GM18499 (cell line): ENCODE measurements around the gene CNR2.
"Not testable (repeated sequence)": the region's sequence is repeated elsewhere in the genome, so short reads cannot be mapped to it uniquely, and the experiment has no call there.

ENCODE experiments used
- ATAC-seq: cut with Tn5 transposase; IDR thresholded peaks from one replicate; pipeline ENCODE4 v1.9.1; 2021; ENCODE audit warnings: moderate number of reproducible peaks; ENCODE audit not compliant: insufficient read depth, unreplicated experiment

The CNR2 gene

DNA sequence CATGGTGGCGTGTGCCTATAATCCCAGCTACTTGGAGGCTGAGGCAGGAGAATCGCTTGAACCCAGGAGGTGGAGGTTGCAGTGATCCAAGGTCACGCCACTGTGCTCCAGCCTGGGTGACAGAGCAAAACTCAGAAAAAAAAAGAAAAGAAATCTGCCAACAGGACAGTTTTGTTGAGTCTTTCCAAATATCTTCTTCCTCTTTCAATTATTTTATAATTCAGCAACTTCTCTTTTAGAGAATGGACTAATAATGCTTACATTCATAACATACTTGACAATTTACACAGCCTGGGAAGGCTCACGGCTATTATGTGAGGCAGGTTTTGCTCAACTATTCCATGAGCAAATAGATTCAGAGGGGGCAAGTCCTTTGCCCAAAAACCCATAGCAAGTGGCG is 18.1 kb downstream of the CNR2 start:
- no peak for ATAC-seq

DNA sequence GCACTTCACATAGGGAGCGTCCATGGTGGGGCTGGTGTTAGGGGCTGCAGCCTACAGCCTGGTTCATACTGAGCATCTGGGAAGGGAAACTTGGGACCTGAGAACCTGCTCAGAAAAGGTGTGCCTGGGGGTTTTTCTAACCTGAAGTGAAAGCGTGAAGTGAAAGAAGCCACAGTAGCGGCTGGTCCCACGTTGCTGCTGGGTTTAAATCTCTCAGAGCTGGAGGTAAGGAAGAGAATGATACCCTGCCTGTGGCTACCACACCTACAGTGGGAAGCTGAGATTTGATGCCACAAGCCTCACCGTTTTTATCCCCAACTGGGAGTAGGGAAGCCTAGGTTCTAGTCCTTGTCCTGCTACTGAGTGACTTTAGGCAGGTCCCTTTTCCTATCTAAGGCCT is 24.1 kb downstream of the CNR2 start:
- ATAC-seq: no peak

DNA sequence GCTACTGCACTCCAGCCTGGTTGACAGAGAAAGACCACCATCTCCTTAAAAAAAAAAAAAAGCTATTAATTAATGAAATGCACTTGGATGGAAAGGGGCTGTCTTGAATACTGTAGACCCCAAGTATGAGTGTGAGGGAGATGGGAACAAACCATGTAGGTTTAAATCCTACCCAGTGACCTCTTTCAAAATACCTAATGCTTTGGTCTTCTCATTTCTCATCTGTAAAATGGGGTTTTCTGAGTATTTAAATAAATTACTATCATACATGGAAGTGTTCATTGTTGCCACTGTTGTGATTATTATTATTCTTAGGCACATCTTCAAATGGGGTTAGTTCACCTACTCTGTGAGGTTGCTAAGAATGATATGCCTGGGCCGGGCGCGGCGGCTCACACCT is 27.9 kb downstream of the CNR2 start:
- no peak for ATAC-seq

DNA sequence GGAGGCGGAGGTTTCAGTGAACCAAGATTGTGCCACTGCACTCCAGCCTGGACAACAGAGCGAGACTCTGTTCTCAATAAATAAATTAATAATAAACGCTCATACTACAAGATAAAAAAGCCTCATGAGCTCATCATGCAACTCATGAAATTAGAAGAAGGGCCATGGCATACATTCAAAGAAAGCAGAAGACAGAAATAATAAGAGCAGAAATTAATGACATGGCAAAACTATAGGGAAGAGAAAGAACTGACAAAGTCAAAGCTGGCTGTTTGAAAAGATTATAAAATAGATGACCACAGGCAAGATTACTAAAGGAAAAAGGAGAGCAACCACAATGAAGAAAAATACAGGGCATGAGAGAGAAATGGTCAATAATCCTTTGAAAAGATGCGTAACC is 30.4 kb downstream of the CNR2 start:
- no peak for ATAC-seq

DNA sequence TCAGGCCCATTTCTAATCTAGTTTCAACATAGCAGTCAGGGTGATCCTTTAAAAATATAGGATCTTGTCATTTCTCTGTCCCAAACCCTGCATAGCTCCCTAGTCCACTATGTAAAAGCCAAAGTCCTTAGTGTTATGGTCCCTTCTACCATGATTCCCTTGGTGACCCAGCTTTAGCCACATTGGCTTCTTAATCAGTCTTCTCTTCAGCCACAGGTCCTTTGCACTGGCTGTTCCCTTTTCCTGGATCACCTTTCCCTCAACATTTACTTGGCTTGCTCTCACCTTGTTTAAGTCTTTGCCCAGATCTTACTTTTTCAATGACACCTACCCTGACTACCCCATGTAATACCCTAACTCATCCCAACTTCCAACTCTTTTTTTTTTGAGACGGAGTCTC is 33.4 kb downstream of the CNR2 start:
- ATAC-seq: no peak

DNA sequence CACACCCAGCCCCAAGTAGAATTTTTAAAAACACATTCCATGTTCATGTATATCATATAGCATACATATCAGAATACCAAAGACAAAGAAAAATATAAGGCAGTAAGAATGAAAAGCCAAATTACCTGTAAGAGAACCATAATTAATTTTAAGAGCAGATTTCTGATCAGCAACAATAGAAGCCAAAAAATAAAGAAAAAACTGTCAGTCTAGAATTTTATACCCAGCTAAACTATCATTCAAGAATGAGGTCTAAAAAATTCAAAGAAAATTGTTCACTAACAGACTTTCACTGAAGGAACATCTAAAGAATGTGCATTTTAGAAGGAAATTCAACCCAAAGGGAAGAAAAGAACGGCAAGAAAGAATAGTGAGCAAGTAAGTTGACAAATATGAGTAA is 34.5 kb downstream of the CNR2 start:
- no peak for ATAC-seq

DNA sequence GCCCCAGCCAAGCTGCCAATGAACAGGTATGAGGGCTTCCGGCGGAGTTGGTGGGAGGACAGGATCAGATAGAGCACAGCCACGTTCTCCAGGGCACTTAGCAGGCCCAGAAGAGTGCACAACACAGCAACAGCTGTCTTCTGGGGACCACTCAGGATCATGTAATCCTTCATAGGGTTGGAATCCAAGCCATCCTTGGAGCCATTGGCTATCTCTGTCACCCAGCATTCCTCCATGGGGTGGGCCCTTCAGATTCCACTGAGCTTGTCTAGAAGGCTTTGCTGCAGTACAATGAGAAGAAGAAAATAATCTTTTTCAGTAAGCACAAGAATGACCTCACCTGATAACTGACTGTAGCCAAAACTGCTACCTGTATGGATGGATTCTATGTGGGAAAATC is 37.8 kb downstream of the CNR2 start:
- no peak for ATAC-seq

DNA sequence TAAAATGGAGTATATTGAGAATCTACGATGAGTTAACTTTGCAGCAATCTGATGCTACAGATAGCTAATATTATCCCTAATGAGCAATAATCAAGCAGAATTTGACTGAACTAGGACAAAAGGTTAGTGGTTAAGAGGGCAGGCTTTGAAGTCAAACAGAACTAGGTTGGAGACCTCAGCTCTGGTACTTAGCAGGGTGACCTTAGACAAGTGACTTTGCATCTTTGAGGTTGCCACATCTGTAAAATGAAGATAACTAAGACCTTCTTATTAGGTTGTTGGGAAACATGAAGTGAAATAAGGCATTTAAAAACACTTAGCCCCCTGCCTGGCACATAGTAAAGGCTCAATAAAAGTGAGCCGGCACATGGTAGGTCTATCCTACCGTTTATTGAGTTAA is 40.7 kb downstream of the CNR2 start:
- no peak for ATAC-seq

DNA sequence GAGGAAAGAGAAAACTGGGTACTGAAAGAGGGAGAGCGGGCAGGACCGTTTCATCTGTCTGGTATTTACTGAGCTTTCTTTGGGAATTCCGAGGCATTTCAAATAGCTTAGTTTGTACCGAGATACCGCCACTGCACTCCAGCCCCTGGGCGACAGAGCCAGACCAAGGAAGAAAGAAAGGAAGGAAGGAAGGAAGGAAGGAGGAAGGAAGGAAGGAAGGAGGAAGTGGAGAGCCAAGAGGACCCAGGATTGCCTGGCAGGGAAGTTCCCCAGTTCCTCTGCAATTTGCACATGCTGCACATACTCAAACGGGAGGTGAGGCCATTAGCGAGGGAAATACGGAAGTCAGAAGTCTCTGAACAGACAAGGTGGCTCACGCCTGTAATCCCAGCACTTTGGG is 44.1 kb downstream of the CNR2 start:
- no peak for ATAC-seq

DNA sequence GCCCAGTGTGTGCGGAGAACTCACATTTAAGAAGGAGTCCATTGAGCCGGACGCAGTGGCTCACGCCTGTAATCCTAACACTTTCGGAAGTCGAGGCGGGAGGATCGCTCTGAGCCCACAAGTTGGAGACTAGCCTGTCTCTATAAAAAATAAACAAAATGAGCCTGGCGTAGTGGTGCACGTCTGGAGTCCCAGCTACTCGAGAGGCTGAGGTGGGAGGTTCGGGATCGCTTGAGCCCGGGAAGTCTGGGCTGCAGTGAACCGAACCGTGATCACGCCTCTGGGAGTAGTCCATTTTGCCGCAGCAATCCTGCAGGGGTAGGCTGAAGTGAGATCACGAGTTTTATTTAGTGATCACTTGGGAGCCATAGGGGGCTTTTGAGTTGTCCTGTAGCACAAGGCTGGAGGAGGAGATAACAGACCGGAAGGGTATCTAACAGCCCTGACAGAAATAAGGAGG is 44.6 kb downstream of the CNR2 start:
- ATAC-seq: no peak

DNA sequence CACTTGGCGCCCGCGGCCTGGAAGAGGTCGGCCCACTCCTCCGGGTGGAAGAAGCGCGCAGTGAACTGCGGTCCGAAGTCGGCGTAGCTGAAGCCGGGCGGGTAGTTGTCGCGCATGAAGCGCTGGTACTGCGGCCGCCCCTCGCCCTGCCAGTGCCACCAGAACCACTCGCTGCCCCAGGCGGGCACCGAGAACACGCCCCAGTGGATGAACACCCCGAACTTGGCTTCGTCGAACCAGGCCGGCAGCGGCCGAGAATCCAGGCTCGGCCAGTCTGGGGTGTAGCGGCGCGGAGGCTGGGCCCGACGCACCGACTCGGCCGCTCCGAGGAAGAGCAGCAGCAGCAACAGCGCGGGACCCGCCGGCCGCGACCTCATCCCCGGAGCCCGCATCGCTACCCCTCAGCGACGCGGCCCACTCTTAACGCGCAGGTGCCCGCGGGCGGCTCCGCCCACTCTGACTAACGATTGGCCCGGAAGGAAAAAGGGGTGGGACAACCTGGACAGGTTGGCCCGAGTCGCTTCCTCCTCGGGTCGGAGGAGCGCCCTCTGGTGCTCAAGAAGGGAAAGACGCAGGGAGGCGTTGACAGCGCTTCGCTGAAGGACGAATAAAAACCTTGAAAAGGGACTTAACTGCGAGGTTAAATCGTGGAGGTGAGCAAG is 45.1 kb downstream of the CNR2 start, which contains the start of gene FUCA1:
TSS of gene FUCA1 (minus strand) at position 396 of the 662 bp plus-strand sequence. CDS start at position 392, 4 bp downstream.
- no peak for ATAC-seq

DNA sequence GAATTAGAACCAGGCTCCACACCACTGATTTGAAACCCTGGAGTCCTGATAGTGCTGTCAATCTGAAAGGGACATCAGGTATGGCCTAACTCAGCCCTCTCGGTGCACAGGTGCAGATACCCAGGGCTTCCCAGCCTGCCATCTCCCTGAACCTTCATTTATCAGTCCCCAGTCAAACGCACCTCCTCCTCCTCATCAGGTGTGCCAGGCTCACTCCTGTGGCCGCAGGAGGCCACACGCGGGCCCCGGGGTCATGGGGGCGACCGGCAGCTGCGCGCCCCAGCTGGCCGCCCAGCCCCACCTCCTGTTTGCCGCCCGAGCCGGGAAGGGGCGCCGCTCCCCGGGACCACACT is 45.6 kb downstream of the CNR2 start:
- no peak for ATAC-seq

DNA sequence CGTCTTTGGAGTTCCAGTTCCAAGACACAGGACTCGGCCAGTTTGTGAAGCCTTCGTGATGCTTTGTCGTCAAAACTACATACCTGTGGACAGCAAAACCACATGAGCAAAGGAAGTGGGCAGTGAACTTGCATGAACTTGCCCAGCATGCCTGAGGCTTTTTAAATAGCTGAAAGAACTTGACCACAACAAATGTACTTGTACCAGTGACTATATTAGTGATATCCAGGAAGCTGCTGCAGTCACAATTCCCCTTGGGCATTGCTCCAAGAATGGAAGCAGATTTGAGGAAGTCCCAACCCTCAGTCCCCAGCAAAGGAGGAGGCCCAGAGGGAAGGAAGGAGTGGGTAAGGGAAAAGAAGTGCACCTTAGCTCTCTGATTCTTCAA is 47.6 kb downstream of the CNR2 start:
- ATAC-seq: no peak

DNA sequence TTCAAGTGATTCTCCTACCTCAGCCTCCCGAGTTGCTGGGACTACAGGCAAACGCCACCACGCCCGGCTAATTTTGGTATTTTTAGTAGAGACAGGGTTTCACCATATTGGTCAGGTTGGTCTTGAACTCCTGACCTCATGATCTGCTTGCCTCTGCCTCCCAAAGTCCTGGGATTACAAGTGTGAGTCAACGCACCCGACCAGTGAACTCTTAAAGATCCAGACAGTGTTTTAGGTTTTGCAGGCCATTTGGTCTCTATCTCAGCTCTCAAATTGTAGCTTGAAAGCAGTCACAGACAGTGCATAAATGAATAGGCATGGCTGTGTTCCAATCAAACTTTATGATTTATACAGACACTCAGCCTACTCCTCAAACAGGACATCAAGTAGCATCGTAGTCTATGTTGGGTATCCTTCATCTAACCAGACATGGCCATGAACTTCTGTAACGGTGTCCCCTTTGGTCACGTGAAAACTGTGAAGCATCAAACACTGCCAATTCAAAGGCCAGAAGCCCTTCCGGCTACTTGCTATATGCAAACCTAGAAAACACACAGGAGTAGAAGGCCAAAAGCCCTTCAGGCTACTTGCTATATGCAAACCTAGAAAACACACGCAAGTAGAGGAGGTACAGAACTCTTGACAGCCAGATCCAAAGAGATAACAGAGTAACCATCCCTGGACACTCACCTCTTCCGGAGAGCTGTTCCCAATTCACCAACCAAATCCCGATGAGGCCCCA is 48.2 kb downstream of the CNR2 start:
- no peak for ATAC-seq

DNA sequence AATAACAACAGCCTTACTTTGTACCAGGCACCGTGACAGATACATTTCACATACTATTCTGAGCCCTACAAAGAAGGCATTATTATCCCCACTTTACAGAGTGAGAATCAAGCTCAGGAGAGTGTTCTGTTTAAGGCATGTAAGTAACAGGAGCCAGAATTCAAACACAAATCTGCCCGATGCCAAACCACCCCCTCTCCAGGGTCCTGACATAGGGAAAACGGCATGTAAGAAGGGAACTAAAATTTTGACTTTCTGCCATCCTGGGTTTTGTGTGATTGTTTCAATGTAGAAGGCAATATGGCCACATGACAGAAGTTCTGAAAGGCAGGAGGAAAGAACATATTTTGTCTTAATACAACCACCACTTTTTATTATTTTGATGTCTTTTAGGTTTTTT is 50.5 kb downstream of the CNR2 start:
- ATAC-seq: no peak

DNA sequence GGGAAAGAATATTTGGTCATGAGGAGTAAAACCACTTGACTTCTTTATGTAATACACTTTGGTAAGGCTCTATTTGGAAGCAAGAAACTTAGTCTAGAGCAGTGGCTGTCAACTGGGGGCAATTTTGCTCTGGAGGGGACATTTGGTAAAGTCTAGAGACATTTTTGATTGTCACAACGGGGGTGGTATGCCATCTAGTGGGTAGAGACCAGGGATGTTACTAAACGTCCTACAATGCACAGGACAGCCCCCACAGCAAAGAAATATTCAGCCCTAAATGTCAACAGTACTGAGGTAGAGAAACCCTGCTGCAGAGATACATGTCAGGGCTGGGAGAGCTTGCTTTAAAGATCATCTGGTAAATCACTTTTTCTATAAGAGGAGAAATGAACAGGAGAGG is 58.6 kb downstream of the CNR2 start:
- ATAC-seq: no peak

DNA sequence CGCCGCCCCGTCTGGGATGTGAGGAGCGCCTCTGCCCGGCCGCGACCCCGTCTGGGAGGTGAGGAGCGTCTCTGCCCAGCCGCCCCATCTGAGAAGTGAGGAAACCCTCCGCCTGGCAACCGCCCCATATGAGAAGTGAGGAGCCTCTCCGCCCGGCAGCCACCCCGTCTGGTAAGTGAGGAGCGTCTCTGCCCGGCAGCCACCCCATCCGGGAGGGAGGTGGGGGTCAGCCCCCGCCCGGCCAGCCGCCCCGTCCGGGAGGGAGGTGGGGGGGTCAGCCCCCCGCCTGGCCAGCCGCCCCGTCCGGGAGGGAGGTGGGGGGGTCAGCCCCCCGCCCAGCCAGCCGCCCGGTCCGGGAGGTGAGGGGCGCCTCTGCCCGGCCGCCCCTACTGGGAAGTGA is 60.0 kb downstream of the CNR2 start:
- ATAC-seq: not testable (repeated sequence)

DNA sequence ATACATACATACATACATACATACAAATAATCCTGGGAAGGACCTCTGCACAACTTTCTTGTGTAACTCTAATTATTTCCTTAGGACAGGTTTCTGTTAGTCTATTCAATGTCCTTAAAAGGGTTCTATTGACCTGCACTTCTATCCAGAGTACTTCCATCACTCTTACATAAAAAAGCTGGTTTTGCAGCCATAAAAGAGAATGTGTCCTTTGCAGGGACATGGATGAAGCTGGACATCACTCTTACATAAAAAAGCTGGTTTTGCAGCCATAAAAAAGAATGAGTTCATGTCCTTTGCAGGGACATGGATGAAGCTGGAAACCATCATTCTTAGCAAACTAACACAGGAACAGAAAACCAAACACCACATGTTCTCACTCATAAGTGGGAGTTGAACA is 61.8 kb downstream of the CNR2 start:
- ATAC-seq: not testable (repeated sequence)

DNA sequence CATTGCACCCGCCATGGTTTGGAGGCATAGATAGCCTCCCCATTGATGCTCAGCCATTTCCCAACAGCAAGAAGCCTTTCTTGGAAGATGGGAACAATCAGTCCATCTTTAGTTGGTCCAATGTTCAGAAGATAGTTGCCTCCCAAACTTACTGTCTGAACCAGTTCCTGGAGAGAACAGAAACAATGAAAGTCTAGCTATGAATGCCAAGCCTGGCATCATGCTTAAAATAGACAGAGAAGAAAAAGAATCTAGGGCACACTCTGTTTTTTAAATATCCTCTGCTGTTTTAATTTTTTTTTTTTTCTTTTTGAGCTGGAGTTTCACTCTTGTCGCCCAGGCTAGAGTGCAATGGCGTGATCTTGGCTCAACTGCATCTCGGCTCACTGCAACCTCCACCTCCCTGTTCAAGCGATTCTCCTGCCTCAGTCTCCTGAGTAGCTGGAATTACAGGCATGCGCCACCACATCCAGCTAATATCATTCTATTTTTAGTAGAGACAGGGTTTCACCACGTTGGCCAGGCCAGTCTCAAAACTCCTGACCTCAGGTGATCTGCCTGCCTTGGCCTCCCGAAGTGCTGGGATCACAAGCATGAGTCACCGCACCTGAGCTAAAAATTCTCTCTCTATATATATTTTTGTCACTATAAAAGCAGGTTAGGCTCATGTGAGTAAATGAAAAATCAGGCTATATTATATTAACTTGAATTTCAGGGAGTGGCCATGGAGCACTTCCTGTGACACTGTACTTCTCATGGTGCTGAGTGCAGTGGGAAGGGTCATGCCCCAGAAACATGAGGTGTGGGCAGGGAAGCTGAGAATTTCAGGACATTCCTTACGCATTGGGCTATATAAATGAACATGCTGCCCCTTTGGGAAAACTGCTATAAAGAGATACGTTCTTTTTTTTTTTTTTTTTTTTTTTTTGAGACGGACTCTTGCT is 64.2 kb downstream of the CNR2 start:
- no peak for ATAC-seq

DNA sequence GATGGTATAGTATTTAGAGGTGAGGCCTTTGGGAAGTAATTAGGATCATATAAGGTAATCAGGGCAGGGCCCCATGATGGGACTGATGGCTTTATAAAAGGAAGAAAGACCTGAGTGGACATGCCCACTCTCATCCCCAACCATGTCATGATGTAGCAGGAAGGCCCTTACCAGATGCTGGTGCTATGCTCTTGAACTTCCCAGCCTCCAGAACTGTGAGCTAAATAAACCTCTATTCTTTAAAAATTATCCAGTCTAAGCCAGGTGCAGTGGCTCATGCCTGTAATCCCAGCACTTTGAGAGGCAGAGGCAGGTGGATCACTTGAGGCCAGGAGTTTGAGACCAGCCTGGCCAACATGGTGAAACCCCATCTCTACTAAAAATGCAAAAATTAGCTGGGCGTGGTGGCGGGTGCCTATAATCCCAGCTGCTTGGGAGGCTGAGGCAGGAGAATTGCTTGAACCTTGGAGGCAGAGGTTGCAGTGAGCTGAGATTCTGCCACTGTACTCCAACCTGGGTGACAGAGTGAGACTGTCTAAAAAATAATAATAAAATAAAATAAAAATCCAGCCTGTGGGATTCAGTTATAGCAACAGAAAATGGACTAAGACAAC is 65.6 kb downstream of the CNR2 start:
- ATAC-seq: not testable (repeated sequence)

DNA sequence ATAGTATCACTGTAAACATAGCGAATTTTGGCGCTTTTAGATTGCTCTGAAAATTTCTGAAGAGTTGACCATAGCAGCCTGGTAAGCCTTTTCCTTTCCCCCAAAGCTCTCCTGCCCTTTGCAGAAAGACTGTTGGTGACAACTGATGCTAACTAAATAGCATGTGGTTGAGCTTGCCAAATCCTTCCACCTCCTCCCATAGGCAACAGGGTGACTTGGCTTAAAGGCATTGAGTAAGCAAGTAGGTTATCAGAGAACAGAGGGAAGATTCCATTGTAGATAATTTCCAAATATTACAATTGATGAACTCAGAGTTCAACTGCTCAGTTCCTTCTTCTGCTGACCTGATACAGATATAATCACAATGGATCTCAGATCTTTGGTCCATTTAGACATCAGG is 68.0 kb downstream of the CNR2 start:
- no peak for ATAC-seq
